ENCODE measurements around the gene CCNY. TPM values are rescaled to one million over a fixed set of nuclear protein-coding genes. Genes with fewer than 3 reads are reported as not detected.

CCNY gene
- total RNA-seq, 1 experiment from 2014 or later = 122 TPM

GRCh38 chr10:35452847-35453246 is 116.5 kb downstream of the CCNY start:
- Histone ChIP-seq H3K4me3 (ENCODE audit: low read depth, low read length) (no peak overlapping the region), H3K27me3 (replicated peaks; ENCODE audit: control insufficient read depth, insufficient read depth, low read length) (no peaks in the 10 kb centered on the region), H3K4me1 (peaks cover 24% of the 10 kb centered on the region), H3K36me3 (ENCODE audit: control insufficient read depth, insufficient read depth, low read length) (no peaks in the 10 kb centered on the region), H3K9me3 (no peaks in the 10 kb centered on the region)
- ChIA-PET POLR2A (no interaction called here), CTCF (no interaction called here)
- H3K27me3 Mint-ChIP-seq (ENCODE audit: insufficient read depth, unreplicated experiment) = no peaks in the 10 kb centered on the region
- H3K4me3 Mint-ChIP-seq (ENCODE audit: unreplicated experiment) = no peak overlapping the region
- H3K4me1 Mint-ChIP-seq (ENCODE audit: low read depth, unreplicated experiment) = peaks cover 26% of the 10 kb centered on the region
- intact Hi-C loops (cut with micrococcal nuclease; ENCODE audit: unreplicated experiment) = no loop called here
- no peak overlapping the region for H3K27ac Mint-ChIP-seq (ENCODE audit: unreplicated experiment)
- H3K36me3 Mint-ChIP-seq (ENCODE audit: insufficient read depth, unreplicated experiment) = peaks cover 6% of the 10 kb centered on the region
- no peak for DNase-seq
- no TSS peak for BruUV-seq (replicated peaks)
- TF ChIP-seq CTCF (IDR thresholded peaks at IDR 0.05; ENCODE audit: insufficient read depth in 1 of 2, low read depth in 1 of 2, low read length in 1 of 2, severe bottlenecking in 1 of 2, unreplicated experiment in 1 of 2) = no peak
- H3K9me3 Mint-ChIP-seq (ENCODE audit: unreplicated experiment) = no peaks in the 10 kb centered on the region

GRCh38 chr10:35453855-35454532 is 117.7 kb downstream of the CCNY start:
- Mint-ChIP-seq H3K4me1 (ENCODE audit: low read depth, unreplicated experiment) (peaks cover 15% of the 10 kb centered on the region), H3K36me3 (ENCODE audit: insufficient read depth, unreplicated experiment) (peaks cover 6% of the 10 kb centered on the region), H3K27me3 (ENCODE audit: insufficient read depth, unreplicated experiment) (no peaks in the 10 kb centered on the region), H3K4me3 (ENCODE audit: unreplicated experiment) (no peak overlapping the region), H3K27ac (ENCODE audit: unreplicated experiment) (no peak overlapping the region), H3K9me3 (ENCODE audit: unreplicated experiment) (no peaks in the 10 kb centered on the region)
- no peaks in the 10 kb centered on the region for H3K9me3 ChIP-seq
- no peak overlapping the region for H3K4me3 ChIP-seq (ENCODE audit: low read depth, low read length)
- intact Hi-C loops (cut with micrococcal nuclease; ENCODE audit: unreplicated experiment) = no loop called here
- CTCF ChIA-PET = no interaction called here
- H3K36me3 ChIP-seq (ENCODE audit: control insufficient read depth, insufficient read depth, low read length) = no peaks in the 10 kb centered on the region
- TF ChIP-seq CTCF (IDR thresholded peaks at IDR 0.05; ENCODE audit: insufficient read depth in 1 of 2, low read depth in 1 of 2, low read length in 1 of 2, severe bottlenecking in 1 of 2, unreplicated experiment in 1 of 2) = no peak
- H3K27me3 ChIP-seq (replicated peaks; ENCODE audit: control insufficient read depth, insufficient read depth, low read length) = no peaks in the 10 kb centered on the region
- no peak for DNase-seq
- POLR2A ChIA-PET = no interaction called here
- peaks cover 16% of the 10 kb centered on the region for H3K4me1 ChIP-seq
- BruUV-seq (replicated peaks) = no TSS peak

- intact Hi-C loops (cut with micrococcal nuclease; ENCODE audit: unreplicated experiment) = loop anchor here (5.0 kb wide), 1 partner anchor 119 kb away; the partner anchor contains the start of gene CCNY
- Histone ChIP-seq H3K36me3 (ENCODE audit: control insufficient read depth, insufficient read depth, low read length) (no peaks in the 10 kb centered on the region), H3K9me3 (no peaks in the 10 kb centered on the region), H3K27me3 (replicated peaks; ENCODE audit: control insufficient read depth, insufficient read depth, low read length) (no peaks in the 10 kb centered on the region), H3K4me1 (peaks cover 12% of the 10 kb centered on the region), H3K4me3 (ENCODE audit: low read depth, low read length) (no peak overlapping the region)
- POLR2A ChIA-PET = no interaction called here
- Mint-ChIP-seq H3K36me3 (ENCODE audit: insufficient read depth, unreplicated experiment) (peaks cover 11% of the 10 kb centered on the region), H3K27me3 (ENCODE audit: insufficient read depth, unreplicated experiment) (no peaks in the 10 kb centered on the region), H3K4me1 (ENCODE audit: low read depth, unreplicated experiment) (peaks cover 5% of the 10 kb centered on the region), H3K27ac (ENCODE audit: unreplicated experiment) (no peak overlapping the region), H3K4me3 (ENCODE audit: unreplicated experiment) (no peak overlapping the region), H3K9me3 (ENCODE audit: unreplicated experiment) (no peaks in the 10 kb centered on the region)
- DNase-seq = no peak
- no peak for TF ChIP-seq CTCF (IDR thresholded peaks at IDR 0.05; ENCODE audit: insufficient read depth in 1 of 2, low read depth in 1 of 2, low read length in 1 of 2, severe bottlenecking in 1 of 2, unreplicated experiment in 1 of 2)
- CTCF ChIA-PET = no interaction called here
- no TSS peak for BruUV-seq (replicated peaks)
These were observed 119.9 kb downstream of the CCNY start for GRCh38 chr10:35456153-35456720.

Data from Caco-2 (cell line).